NCI-H1436 (cell line): Measurements from ENCODE around the gene DAAM1.
A peak's percentile ranks its signal among the peaks of the same experiment; 100 is the strongest.

Source experiments
- DNase-seq: peaks from one replicate; lab custom pipeline; 2025; lab: John Stamatoyannopoulos, UW

The DAAM1 gene

GRCh38 chr14:59187802-59188460 lies 536 bp upstream of the DAAM1 start:
- peak; percentile 20 for DNase-seq

GRCh38 chr14:59189091-59189785 lies 771 bp downstream of the DAAM1 start:
- DNase-seq, result no peak

- peak; percentile 76 for DNase-seq
Measured at GRCh38 chr14:59189786-59190368, 1.4 kb downstream of the DAAM1 start.

GRCh38 chr14:59190372-59190771 lies 1.9 kb downstream of the DAAM1 start:
- DNase-seq, result no peak

GRCh38 chr14:59195912-59196311 lies 7.4 kb downstream of the DAAM1 start:
- no peak for DNase-seq

GRCh38 chr14:59197695-59198262 lies 9.3 kb downstream of the DAAM1 start:
- DNase-seq, result no peak

- no peak for DNase-seq
Measured at GRCh38 chr14:59199205-59199604, 10.7 kb downstream of the DAAM1 start.

GRCh38 chr14:59199614-59200013 lies 11.1 kb downstream of the DAAM1 start:
- no peak for DNase-seq

- no peak for DNase-seq
Measured at GRCh38 chr14:59200195-59200594, 11.7 kb downstream of the DAAM1 start.

- no peak for DNase-seq
Measured at GRCh38 chr14:59202031-59202430, 13.6 kb downstream of the DAAM1 start.

GRCh38 chr14:59204305-59204704 lies 15.8 kb downstream of the DAAM1 start:
- DNase-seq, result no peak

GRCh38 chr14:59206892-59207291 lies 18.4 kb downstream of the DAAM1 start:
- no peak for DNase-seq

GRCh38 chr14:59207506-59207933 lies 19.1 kb downstream of the DAAM1 start:
- no peak for DNase-seq

GRCh38 chr14:59208224-59208814 lies 19.9 kb downstream of the DAAM1 start:
- DNase-seq, result no peak

- no peak for DNase-seq
Measured at GRCh38 chr14:59208954-59209353, 20.5 kb downstream of the DAAM1 start.

GRCh38 chr14:59210621-59211020 lies 22.2 kb downstream of the DAAM1 start:
- no peak for DNase-seq

- peak; percentile 23 for DNase-seq
Measured at GRCh38 chr14:59213368-59214315, 25.2 kb downstream of the DAAM1 start.

GRCh38 chr14:59214702-59215302 lies 26.3 kb downstream of the DAAM1 start:
- DNase-seq, result no peak

- DNase-seq, result no peak
Measured at GRCh38 chr14:59215322-59215721, 26.9 kb downstream of the DAAM1 start.

GRCh38 chr14:59215757-59216156 lies 27.3 kb downstream of the DAAM1 start:
- no peak for DNase-seq

- no peak for DNase-seq
Measured at GRCh38 chr14:59217011-59217410, 28.5 kb downstream of the DAAM1 start.
